ENCODE measurements around the gene ID1.
"Not testable (repeated sequence)": the region's sequence is repeated elsewhere in the genome, so short reads cannot be mapped to it uniquely, and the experiment has no call there.

Gene ID1

GRCh38 chr20:31638816-31639215 is 33.7 kb downstream of the ID1 start:
- no peak for DNase-seq

DNA sequence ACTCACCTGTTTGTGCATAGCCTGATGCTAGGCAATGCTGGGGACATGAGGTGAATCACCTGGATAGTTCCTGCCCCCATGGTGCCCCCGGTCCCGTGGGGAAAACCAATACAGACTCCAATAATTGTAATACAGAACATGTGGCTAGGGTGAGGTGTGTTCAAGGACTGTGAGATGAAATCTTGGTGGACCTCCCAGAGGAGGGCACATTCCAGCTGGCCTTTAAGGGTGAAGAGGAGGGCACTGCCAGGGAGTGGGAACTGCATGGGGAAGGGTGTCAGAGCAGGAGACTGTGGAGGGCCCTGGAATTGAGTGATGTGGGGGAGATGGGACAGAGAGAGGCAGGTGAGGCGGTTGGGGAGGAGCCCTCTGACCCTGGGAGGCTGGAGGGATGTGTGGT is 35.2 kb downstream of the ID1 start:
- DNase-seq = no peak

- DNase-seq = no peak
Measured at GRCh38 chr20:31641391-31641790, 36.3 kb downstream of the ID1 start.

DNA sequence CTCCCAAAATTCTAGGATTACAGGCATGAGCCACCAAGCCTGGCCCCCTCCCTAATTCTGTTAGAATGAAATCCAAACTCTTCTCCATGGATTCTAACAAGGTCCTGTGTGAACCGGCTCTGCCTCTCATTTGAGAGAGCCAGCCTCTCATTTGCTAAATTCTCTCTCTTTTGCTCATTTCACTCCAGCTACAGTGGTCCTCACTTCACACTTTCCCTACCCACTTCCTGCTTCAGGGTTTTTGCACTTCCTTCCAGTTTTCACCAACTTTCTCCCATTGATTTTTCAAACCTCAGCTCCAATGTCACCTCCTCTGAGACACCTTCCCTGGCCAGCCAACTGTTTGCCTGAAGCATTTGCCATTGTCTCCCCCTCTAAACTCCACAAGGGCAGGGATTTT is 37.7 kb downstream of the ID1 start:
- no peak for DNase-seq

GRCh38 chr20:31643522-31643921 is 38.4 kb downstream of the ID1 start:
- DNase-seq = no peak

DNA sequence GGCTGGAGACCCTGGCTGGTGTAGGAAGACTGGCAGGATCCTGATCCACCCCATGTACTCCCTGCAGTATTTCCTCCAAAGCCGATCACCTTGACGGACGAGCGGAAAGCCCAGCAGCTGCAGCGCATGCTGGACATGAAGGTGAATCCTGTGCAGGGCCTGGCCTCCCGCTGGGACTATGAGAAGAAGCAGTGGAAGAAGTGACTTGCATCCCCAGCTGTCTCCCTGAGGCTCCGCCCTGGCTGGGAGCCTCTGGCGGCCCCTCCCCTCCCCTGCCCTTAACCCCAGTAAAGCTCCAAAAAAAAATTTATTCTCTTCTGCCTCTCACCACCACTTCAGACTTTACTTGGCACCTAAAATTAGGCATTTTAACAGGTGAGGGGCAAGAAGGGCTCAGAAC is 39.6 kb downstream of the ID1 start:
- no peak for DNase-seq

DNA sequence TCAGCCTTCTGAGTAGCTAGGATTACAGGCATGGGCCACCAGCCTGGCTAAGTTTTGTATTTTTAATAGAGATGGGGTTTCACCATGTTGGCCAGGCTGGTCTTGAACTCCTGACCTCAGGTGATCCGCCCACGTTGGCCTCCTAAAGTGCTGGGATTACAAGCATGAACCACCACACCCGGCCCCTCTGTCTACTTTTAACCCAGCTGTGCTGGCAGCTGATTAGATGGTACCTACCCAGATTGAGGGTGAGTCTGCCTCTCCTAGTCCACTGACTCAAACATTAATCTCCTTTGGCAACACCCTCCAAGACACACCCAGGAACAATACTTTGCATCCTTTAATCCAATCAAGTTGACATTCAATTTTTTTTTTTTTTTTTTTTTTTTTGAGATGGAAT is 43.0 kb downstream of the ID1 start:
- DNase-seq = not testable (repeated sequence)

GRCh38 chr20:31652917-31653396 is 47.9 kb downstream of the ID1 start:
- DNase-seq = no peak

DNA sequence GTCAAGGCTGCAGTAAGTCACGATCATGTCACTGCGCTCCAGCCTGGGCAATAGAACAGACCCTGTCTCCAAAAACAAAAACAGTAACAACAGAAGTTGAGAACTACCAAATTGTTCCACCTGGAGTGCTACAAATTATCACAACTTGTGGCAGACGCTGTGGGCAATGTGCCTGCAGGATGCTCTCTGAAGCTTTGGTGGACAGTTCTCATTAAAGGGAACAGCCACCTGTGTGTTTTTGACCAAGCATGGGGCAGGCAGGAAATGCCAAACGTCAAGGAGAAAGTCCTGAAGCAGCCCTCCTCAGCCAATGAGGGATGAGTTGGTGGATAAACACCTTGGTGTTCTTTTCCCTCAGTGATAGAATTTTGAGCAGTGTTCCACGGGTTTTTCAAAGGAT is 48.5 kb downstream of the ID1 start:
- DNase-seq = no peak

DNA sequence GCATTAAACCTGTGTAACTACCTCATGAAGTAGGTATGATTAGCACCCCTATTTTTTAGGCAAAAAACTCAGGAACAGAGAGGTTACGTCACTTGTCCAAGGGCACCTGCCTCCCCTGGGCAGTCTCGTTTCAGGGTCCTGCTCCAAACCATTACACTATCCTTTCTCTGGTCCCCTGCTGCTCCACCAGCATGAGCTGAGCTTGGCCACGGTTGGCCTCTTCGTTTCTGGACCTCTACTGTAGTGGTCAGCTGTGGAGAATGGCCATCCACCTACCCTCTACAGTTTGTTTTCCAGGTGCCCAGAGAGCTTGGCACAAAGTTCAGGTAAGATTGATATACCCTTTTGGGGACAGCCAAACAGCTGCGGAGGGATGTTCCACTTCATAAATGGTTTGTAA is 49.4 kb downstream of the ID1 start:
- no peak for DNase-seq

All from activated gamma-delta T cell (primary cell).